ENCODE data around the gene CDK6. TPM values are rescaled to one million over a fixed set of nuclear protein-coding genes. Genes with fewer than 3 reads are reported as not detected.

CDK6 gene
- total and polyA plus RNA-seq, 2 of the 8 experiments (the other 6 are each of a cell fraction or from before 2014, with no cell fraction given), result 5.9 to 18.9 TPM

DNA sequence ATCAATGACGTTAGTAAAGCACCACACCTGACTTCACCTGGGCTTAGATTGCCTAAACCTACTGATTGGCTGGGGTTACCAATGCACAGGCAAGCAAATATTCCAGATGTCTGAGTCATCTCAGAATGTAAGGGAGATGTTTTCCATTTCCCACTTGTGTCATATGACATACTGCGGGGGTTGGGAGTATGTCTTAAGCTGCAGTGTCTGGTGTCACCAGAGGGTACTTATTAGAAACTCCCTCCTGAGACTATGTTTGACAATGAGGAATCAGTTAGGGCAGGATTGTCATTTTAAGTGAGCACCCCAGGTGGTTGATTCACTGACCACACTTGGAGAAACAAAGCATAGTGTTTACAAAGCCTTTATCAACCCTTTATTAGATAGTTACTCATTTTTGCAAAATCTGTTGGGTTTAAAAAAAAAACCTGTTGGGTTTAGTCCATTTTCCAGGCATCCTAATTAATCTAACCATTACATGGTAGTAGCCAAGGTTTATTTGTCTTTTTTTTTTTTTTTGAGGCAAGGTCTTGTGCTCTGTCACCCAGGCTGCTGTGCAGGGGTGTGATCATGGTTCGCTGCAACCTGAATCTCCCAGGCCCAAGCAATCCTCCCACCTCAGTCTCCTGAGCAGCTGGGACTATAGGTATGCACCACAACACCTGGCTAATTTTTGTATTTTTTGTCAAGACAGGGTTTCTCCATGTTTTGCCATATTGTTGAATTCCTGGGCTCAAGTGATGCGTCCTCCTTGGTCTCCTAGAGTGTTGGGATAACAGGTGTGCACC lies 72.5 kb downstream of the CDK6 start (continued):
- TF ChIP-seq, protein P1, sequence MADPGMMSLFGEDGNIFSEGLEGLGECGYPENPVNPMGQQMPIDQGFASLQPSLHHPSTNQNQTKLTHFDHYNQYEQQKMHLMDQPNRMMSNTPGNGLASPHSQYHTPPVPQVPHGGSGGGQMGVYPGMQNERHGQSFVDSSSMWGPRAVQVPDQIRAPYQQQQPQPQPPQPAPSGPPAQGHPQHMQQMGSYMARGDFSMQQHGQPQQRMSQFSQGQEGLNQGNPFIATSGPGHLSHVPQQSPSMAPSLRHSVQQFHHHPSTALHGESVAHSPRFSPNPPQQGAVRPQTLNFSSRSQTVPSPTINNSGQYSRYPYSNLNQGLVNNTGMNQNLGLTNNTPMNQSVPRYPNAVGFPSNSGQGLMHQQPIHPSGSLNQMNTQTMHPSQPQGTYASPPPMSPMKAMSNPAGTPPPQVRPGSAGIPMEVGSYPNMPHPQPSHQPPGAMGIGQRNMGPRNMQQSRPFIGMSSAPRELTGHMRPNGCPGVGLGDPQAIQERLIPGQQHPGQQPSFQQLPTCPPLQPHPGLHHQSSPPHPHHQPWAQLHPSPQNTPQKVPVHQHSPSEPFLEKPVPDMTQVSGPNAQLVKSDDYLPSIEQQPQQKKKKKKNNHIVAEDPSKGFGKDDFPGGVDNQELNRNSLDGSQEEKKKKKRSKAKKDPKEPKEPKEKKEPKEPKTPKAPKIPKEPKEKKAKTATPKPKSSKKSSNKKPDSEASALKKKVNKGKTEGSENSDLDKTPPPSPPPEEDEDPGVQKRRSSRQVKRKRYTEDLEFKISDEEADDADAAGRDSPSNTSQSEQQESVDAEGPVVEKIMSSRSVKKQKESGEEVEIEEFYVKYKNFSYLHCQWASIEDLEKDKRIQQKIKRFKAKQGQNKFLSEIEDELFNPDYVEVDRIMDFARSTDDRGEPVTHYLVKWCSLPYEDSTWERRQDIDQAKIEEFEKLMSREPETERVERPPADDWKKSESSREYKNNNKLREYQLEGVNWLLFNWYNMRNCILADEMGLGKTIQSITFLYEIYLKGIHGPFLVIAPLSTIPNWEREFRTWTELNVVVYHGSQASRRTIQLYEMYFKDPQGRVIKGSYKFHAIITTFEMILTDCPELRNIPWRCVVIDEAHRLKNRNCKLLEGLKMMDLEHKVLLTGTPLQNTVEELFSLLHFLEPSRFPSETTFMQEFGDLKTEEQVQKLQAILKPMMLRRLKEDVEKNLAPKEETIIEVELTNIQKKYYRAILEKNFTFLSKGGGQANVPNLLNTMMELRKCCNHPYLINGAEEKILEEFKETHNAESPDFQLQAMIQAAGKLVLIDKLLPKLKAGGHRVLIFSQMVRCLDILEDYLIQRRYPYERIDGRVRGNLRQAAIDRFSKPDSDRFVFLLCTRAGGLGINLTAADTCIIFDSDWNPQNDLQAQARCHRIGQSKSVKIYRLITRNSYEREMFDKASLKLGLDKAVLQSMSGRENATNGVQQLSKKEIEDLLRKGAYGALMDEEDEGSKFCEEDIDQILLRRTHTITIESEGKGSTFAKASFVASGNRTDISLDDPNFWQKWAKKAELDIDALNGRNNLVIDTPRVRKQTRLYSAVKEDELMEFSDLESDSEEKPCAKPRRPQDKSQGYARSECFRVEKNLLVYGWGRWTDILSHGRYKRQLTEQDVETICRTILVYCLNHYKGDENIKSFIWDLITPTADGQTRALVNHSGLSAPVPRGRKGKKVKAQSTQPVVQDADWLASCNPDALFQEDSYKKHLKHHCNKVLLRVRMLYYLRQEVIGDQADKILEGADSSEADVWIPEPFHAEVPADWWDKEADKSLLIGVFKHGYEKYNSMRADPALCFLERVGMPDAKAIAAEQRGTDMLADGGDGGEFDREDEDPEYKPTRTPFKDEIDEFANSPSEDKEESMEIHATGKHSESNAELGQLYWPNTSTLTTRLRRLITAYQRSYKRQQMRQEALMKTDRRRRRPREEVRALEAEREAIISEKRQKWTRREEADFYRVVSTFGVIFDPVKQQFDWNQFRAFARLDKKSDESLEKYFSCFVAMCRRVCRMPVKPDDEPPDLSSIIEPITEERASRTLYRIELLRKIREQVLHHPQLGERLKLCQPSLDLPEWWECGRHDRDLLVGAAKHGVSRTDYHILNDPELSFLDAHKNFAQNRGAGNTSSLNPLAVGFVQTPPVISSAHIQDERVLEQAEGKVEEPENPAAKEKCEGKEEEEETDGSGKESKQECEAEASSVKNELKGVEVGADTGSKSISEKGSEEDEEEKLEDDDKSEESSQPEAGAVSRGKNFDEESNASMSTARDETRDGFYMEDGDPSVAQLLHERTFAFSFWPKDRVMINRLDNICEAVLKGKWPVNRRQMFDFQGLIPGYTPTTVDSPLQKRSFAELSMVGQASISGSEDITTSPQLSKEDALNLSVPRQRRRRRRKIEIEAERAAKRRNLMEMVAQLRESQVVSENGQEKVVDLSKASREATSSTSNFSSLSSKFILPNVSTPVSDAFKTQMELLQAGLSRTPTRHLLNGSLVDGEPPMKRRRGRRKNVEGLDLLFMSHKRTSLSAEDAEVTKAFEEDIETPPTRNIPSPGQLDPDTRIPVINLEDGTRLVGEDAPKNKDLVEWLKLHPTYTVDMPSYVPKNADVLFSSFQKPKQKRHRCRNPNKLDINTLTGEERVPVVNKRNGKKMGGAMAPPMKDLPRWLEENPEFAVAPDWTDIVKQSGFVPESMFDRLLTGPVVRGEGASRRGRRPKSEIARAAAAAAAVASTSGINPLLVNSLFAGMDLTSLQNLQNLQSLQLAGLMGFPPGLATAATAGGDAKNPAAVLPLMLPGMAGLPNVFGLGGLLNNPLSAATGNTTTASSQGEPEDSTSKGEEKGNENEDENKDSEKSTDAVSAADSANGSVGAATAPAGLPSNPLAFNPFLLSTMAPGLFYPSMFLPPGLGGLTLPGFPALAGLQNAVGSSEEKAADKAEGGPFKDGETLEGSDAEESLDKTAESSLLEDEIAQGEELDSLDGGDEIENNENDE (IDR thresholded peaks at IDR 0.05; ENCODE audit: insufficient replicate concordance, low read length), result peak; percentile 94
- no peak for TF ChIP-seq SP2 (IDR thresholded peaks at IDR 0.05; ENCODE audit: low read length)
- TF ChIP-seq, protein P2, sequence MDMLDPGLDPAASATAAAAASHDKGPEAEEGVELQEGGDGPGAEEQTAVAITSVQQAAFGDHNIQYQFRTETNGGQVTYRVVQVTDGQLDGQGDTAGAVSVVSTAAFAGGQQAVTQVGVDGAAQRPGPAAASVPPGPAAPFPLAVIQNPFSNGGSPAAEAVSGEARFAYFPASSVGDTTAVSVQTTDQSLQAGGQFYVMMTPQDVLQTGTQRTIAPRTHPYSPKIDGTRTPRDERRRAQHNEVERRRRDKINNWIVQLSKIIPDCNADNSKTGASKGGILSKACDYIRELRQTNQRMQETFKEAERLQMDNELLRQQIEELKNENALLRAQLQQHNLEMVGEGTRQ (IDR thresholded peaks at IDR 0.05; ENCODE audit: low read length), result 0 out of 2 replicates have a peak, but pooled peaks have one; percentile 48
- TF ChIP-seq ASH2L (IDR thresholded peaks at IDR 0.05; ENCODE audit: low read length), result peak; percentile 65
- TF ChIP-seq CREB1 (IDR thresholded peaks at IDR 0.05), result peak; percentile 63; the same call in 1 of the 2 replicates
- peak; percentile 82 for TF ChIP-seq EGR1 (IDR thresholded peaks at IDR 0.05; ENCODE audit: borderline replicate concordance, low read depth, low read length)

Data from H1 (cell line).